Measurements from ENCODE around the gene PIK3R6.
A peak's percentile ranks its signal among the peaks of the same experiment; 100 is the strongest.

Gene PIK3R6

DNA sequence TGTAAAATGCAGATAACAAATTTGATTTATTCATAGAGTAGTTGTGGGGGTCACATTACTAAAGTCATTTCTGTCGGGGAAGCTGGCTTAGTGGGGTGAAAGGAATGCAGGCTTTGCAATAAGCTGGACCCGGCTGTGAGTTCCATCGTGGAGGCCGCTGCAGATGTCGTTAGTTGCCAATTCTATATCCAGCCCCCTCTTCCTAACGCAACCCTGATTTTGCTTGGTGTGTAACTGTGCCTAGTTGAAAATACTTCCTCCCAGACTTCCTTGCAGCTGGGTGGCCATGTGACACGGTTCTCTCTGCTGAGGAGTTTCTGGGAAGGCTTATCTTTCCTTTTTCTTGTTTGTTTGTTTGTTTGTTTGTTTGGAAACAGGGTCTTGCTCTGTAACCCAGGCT lies 72.8 kb downstream of the PIK3R6 start:
- H3K4me3 ChIP-seq = no peak overlapping the region
- H3K9me3 ChIP-seq (ENCODE audit: low read depth, low read length) = no peaks in the 10 kb centered on the region; the same call in 1 of the 2 replicates
- H3K27ac ChIP-seq = no peak overlapping the region
- no peak overlapping the region for H3K9ac ChIP-seq (ENCODE audit: insufficient read length)
- TF ChIP-seq FOXP2 (optimal IDR thresholded peaks at IDR 0.05; ENCODE audit: control extremely low read depth, extremely low read length, insufficient read depth) (no peak), EZH2 (IDR thresholded peaks at IDR 0.05) (no peak), POLR2AphosphoS5 (IDR thresholded peaks at IDR 0.05; ENCODE audit: borderline replicate concordance, low read depth, low read length) (no peak)
- H3K36me3 ChIP-seq (ENCODE audit: insufficient read depth, low read length) = no peaks in the 10 kb centered on the region
- DNase-seq (ENCODE audit: low read depth, low spot score) = no peak

DNA sequence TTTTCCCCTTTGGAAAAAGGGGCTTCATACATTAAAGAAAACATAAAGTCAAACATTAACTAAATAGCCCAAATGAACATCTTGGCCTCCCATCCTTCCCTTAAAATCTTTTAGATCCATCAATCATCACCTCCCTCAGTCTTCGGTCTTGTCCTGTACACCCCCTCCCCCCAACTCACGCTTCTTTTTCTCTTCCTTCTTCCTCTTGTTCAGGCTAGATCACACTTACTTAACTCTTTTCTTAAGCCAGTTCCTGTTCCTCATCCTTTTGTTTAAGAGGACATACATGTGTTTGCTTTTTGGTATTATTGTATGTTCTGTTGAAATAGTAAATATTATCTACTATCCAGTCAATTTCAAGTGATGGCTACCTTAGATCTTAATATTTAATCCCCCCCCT lies 73.8 kb downstream of the PIK3R6 start:
- H3K9me3 ChIP-seq (ENCODE audit: low read depth, low read length) = no peaks in the 10 kb centered on the region; the same call in 1 of the 2 replicates
- no peak overlapping the region for H3K9ac ChIP-seq (ENCODE audit: insufficient read length)
- DNase-seq (ENCODE audit: low read depth, low spot score) = no peak
- H3K36me3 ChIP-seq (ENCODE audit: insufficient read depth, low read length) = no peaks in the 10 kb centered on the region
- no peak overlapping the region for H3K27ac ChIP-seq
- H3K4me3 ChIP-seq = no peak overlapping the region
- no peak for TF ChIP-seq POLR2AphosphoS5 (IDR thresholded peaks at IDR 0.05; ENCODE audit: borderline replicate concordance, low read depth, low read length)
- no peak for TF ChIP-seq FOXP2 (optimal IDR thresholded peaks at IDR 0.05; ENCODE audit: control extremely low read depth, extremely low read length, insufficient read depth)
- TF ChIP-seq EZH2 (IDR thresholded peaks at IDR 0.05) = no peak

GRCh38 chr17:8792646-8793045 lies 74.8 kb downstream of the PIK3R6 start:
- H3K36me3 ChIP-seq (ENCODE audit: insufficient read depth, low read length) = no peaks in the 10 kb centered on the region
- no peak overlapping the region for H3K4me3 ChIP-seq
- H3K9ac ChIP-seq (ENCODE audit: insufficient read length) = no peak overlapping the region
- H3K27ac ChIP-seq = no peak overlapping the region
- no peak for DNase-seq (ENCODE audit: low read depth, low spot score)
- H3K9me3 ChIP-seq (ENCODE audit: low read depth, low read length) = no peaks in the 10 kb centered on the region; the same call in 1 of the 2 replicates
- no peak for TF ChIP-seq EZH2 (IDR thresholded peaks at IDR 0.05)
- TF ChIP-seq FOXP2 (optimal IDR thresholded peaks at IDR 0.05; ENCODE audit: control extremely low read depth, extremely low read length, insufficient read depth) = no peak
- no peak for TF ChIP-seq POLR2AphosphoS5 (IDR thresholded peaks at IDR 0.05; ENCODE audit: borderline replicate concordance, low read depth, low read length)

GRCh38 chr17:8791910-8792270 lies 75.6 kb downstream of the PIK3R6 start:
- Histone ChIP-seq H3K9me3 (ENCODE audit: low read depth, low read length) (no peaks in the 10 kb centered on the region; the same call in 1 of the 2 replicates), H3K27ac (no peak overlapping the region), H3K9ac (ENCODE audit: insufficient read length) (no peak overlapping the region), H3K4me3 (no peak overlapping the region), H3K36me3 (ENCODE audit: insufficient read depth, low read length) (no peaks in the 10 kb centered on the region)
- DNase-seq (ENCODE audit: low read depth, low spot score) = no peak
- TF ChIP-seq FOXP2 (optimal IDR thresholded peaks at IDR 0.05; ENCODE audit: control extremely low read depth, extremely low read length, insufficient read depth) = no peak
- TF ChIP-seq POLR2AphosphoS5 (IDR thresholded peaks at IDR 0.05; ENCODE audit: borderline replicate concordance, low read depth, low read length) = no peak
- no peak for TF ChIP-seq EZH2 (IDR thresholded peaks at IDR 0.05)

DNA sequence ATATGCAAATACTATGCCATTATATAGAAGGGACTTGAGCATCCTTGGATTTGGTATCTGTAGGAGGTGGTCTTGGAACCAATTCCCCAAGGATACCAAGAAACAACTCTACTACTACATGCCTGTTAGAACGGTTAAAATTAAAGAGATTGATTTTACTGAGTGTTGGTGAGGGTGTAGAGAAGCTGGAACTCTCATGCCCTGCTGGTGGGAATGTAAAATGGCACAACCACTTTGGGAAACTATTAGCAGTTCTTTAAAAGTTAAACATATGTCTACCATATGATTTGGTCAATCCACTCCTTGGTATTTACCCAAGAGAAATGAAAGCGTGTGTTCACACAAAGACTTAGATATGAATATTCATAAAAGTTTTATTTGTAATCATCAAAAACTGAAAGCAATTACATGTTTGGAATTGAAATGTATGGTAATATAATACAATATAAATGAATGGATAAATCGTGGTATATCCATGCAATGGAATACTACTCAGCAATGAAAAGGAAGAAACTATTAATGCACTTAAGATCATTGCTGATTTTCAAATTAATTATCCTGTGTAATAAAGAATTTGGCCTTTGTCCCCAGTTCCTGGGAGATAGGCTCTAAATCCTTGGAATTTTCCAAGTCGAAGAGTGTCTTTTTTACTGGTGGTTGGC lies 76.1 kb downstream of the PIK3R6 start:
- H3K9ac ChIP-seq (ENCODE audit: insufficient read length) = no peak overlapping the region
- TF ChIP-seq EZH2 (IDR thresholded peaks at IDR 0.05) (no peak), FOXP2 (optimal IDR thresholded peaks at IDR 0.05; ENCODE audit: control extremely low read depth, extremely low read length, insufficient read depth) (no peak), POLR2AphosphoS5 (IDR thresholded peaks at IDR 0.05; ENCODE audit: borderline replicate concordance, low read depth, low read length) (no peak)
- H3K36me3 ChIP-seq (ENCODE audit: insufficient read depth, low read length) = no peaks in the 10 kb centered on the region
- no peaks in the 10 kb centered on the region; the same call in 1 of the 2 replicates for H3K9me3 ChIP-seq (ENCODE audit: low read depth, low read length)
- no peak for DNase-seq (ENCODE audit: low read depth, low spot score)
- H3K27ac ChIP-seq = no peak overlapping the region
- H3K4me3 ChIP-seq = no peak overlapping the region

DNA sequence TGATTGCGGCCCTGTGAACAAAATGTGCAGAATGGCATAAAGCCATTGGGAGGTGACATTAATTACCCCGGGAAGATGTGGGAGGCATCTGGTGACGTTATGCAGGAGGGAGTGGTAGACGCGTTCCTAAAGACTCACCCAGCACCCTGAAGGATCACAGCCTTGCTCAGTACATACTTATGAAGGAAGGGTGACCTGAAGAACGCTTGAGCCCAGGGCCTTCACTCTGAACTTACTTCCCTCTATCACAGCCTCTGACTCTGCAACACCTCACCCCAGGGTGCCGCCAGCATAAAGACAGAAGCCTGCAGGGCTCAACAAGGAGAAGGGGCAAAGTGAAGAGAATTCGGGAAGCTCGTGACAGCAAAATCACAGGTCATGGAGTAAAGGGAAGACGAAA lies 77.7 kb downstream of the PIK3R6 start:
- DNase-seq (ENCODE audit: low read depth, low spot score) = no peak
- Histone ChIP-seq H3K4me3 (no peak overlapping the region), H3K9ac (ENCODE audit: insufficient read length) (no peak overlapping the region), H3K9me3 (ENCODE audit: low read depth, low read length) (no peaks in the 10 kb centered on the region; the same call in 1 of the 2 replicates), H3K36me3 (ENCODE audit: insufficient read depth, low read length) (no peaks in the 10 kb centered on the region), H3K27ac (no peak overlapping the region)
- TF ChIP-seq POLR2AphosphoS5 (IDR thresholded peaks at IDR 0.05; ENCODE audit: borderline replicate concordance, low read depth, low read length) (no peak), FOXP2 (optimal IDR thresholded peaks at IDR 0.05; ENCODE audit: control extremely low read depth, extremely low read length, insufficient read depth) (no peak)

DNA sequence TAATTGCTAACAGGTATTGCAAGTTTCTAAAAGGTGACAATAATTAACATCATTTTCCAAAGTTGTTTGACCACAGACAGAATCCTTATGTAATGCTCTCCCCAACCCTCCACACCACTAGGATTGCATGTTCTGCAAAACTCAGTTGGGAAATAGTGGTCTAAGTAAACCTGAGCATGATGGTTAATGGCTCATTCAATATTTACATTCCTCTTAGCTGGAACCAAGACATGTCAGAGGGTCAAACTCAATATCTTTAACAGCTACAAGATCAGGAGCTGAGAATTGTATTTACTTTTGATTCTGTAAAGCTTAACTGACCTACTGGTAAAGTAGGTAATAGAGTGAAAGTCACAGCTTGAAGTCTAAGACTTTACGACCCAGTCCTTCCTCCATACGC lies 78.5 kb downstream of the PIK3R6 start:
- Histone ChIP-seq H3K4me3 (no peak overlapping the region), H3K27ac (no peak overlapping the region), H3K36me3 (ENCODE audit: insufficient read depth, low read length) (no peaks in the 10 kb centered on the region), H3K9ac (ENCODE audit: insufficient read length) (no peak overlapping the region), H3K9me3 (ENCODE audit: low read depth, low read length) (no peaks in the 10 kb centered on the region; the same call in 1 of the 2 replicates)
- DNase-seq (ENCODE audit: low read depth, low spot score) = no peak
- no peak for TF ChIP-seq FOXP2 (optimal IDR thresholded peaks at IDR 0.05; ENCODE audit: control extremely low read depth, extremely low read length, insufficient read depth)
- no peak for TF ChIP-seq EZH2 (IDR thresholded peaks at IDR 0.05)

DNA sequence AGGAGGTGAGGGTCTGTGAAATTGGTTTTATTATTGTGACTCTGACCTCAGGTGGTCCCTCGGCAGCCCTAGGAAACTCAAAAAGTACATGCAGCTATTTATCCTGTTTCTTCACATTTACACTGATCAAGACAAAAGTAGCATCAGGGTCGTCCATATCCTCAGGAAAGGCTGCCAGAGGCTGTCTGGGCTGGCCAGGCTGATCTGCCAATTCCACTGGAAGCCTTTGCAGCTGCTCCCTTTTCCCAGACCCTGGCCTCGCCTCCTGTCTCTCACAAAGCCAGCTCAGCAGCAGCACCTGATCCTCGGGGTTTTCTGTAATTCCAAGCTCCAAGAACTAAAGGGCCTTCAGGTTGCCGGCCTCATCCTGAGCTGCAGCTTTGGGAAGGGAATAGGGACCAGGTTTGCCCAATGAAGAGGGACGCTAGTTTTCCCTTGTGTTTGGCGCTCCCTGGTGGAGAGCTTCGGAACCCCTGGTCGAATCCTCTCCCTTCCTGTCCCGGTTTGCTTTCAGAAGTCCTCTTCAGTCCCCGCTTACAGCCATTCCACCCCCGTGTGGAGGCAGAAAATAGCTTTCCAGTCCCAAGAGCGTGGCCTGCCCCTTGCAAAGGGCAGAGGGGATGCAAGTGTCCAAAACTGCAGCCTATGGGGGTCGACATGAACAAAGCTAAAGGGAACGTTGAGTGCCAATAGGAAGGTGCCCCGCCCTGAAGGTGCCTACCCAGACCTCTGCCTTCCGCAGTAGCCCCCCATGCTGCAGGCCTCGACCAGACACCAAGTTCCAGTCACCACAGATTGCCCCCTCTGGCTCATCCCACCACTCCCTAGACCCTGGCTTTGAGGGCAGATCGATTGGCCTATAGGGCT lies 81.7 kb downstream of the PIK3R6 start:
- no peaks in the 10 kb centered on the region for H3K36me3 ChIP-seq (ENCODE audit: insufficient read depth, low read length)
- peak; percentile 24 for DNase-seq (ENCODE audit: low read depth, low spot score)
- H3K9ac ChIP-seq (ENCODE audit: insufficient read length) = no peak overlapping the region
- TF ChIP-seq EZH2 (IDR thresholded peaks at IDR 0.05) = no peak
- TF ChIP-seq FOXP2 (optimal IDR thresholded peaks at IDR 0.05; ENCODE audit: control extremely low read depth, extremely low read length, insufficient read depth) = no peak
- no peak for TF ChIP-seq POLR2AphosphoS5 (IDR thresholded peaks at IDR 0.05; ENCODE audit: borderline replicate concordance, low read depth, low read length)
- no peak overlapping the region for H3K4me3 ChIP-seq
- no peak overlapping the region for H3K27ac ChIP-seq
- H3K9me3 ChIP-seq (ENCODE audit: low read depth, low read length) = no peaks in the 10 kb centered on the region
